Measurements from ENCODE around the gene IL19.
A peak's percentile ranks its signal among the peaks of the same experiment; 100 is the strongest.

IL19 gene

GRCh38 chr1:206854401-206855129 is 84.0 kb downstream of the IL19 start:
- Histone ChIP-seq H3K4me1 (ENCODE audit: insufficient read depth, low read length, severe bottlenecking) (no peaks in the 10 kb centered on the region), H3K27me3 (ENCODE audit: insufficient read depth, low read length) (no peaks in the 10 kb centered on the region; the same call in 1 of the 2 replicates), H3K79me2 (ENCODE audit: insufficient read depth, low read length) (no peaks in the 10 kb centered on the region), H3K9me3 (ENCODE audit: low read length) (no peaks in the 10 kb centered on the region), H3K36me3 (ENCODE audit: insufficient read depth, low read length) (no peaks in the 10 kb centered on the region), H3K27ac (ENCODE audit: low read depth, low read length, poor library complexity, severe bottlenecking) (no peak overlapping the region), H3K4me2 (ENCODE audit: low read length) (no peak overlapping the region), H2AFZ (ENCODE audit: low read length) (no peak overlapping the region), H3K9ac (ENCODE audit: low read length) (no peak overlapping the region), H4K20me1 (ENCODE audit: insufficient read depth, low read length) (no peaks in the 10 kb centered on the region), H3K4me3 (ENCODE audit: low read depth, low read length, poor library complexity, severe bottlenecking) (no peak overlapping the region), H3F3A (ENCODE audit: insufficient read depth, low read length) (no peaks in the 10 kb centered on the region), H3K9me2 (ENCODE audit: low read depth, low read length) (no peaks in the 10 kb centered on the region)
- no peak for TF ChIP-seq EZH2 (IDR thresholded peaks at IDR 0.05; ENCODE audit: borderline replicate concordance, low read length)
- TF ChIP-seq, protein P1, sequence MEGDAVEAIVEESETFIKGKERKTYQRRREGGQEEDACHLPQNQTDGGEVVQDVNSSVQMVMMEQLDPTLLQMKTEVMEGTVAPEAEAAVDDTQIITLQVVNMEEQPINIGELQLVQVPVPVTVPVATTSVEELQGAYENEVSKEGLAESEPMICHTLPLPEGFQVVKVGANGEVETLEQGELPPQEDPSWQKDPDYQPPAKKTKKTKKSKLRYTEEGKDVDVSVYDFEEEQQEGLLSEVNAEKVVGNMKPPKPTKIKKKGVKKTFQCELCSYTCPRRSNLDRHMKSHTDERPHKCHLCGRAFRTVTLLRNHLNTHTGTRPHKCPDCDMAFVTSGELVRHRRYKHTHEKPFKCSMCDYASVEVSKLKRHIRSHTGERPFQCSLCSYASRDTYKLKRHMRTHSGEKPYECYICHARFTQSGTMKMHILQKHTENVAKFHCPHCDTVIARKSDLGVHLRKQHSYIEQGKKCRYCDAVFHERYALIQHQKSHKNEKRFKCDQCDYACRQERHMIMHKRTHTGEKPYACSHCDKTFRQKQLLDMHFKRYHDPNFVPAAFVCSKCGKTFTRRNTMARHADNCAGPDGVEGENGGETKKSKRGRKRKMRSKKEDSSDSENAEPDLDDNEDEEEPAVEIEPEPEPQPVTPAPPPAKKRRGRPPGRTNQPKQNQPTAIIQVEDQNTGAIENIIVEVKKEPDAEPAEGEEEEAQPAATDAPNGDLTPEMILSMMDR (IDR thresholded peaks at IDR 0.05; ENCODE audit: low read length), result no peak

DNA sequence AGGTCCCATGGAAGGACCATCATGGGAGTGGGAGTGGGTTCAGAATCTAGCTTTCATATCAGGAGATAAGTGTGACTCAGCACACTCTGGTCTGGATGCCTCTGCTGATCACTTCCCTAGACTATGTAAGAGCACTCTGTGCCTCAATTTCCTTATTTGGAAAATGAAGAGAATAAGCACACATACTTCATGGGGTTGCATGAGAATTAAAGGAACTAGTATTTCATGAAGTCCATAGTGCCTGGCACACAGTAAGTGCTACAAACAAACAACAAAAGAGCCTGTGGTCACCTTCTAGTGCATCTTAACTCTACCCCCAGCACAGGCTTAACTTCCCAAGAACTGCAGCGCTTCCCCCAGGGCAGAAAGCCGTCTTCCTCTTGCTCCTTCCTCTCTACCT is 85.3 kb downstream of the IL19 start:
- TF ChIP-seq, protein P1 (IDR thresholded peaks at IDR 0.05; ENCODE audit: low read length), result no peak
- no peak for TF ChIP-seq EZH2 (IDR thresholded peaks at IDR 0.05; ENCODE audit: borderline replicate concordance, low read length)
- Histone ChIP-seq H4K20me1 (ENCODE audit: insufficient read depth, low read length) (no peaks in the 10 kb centered on the region), H3K27me3 (ENCODE audit: insufficient read depth, low read length) (no peaks in the 10 kb centered on the region; the same call in 1 of the 2 replicates), H3K79me2 (ENCODE audit: insufficient read depth, low read length) (no peaks in the 10 kb centered on the region), H3K9me2 (ENCODE audit: low read depth, low read length) (no peaks in the 10 kb centered on the region), H3K27ac (ENCODE audit: low read depth, low read length, poor library complexity, severe bottlenecking) (no peak overlapping the region), H3K4me1 (ENCODE audit: insufficient read depth, low read length, severe bottlenecking) (no peaks in the 10 kb centered on the region), H3K4me3 (ENCODE audit: low read depth, low read length, poor library complexity, severe bottlenecking) (no peak overlapping the region), H2AFZ (ENCODE audit: low read length) (no peak overlapping the region), H3K9me3 (ENCODE audit: low read length) (no peaks in the 10 kb centered on the region), H3K4me2 (ENCODE audit: low read length) (no peak overlapping the region), H3K9ac (ENCODE audit: low read length) (no peak overlapping the region), H3F3A (ENCODE audit: insufficient read depth, low read length) (no peaks in the 10 kb centered on the region), H3K36me3 (ENCODE audit: insufficient read depth, low read length) (no peaks in the 10 kb centered on the region)

DNA sequence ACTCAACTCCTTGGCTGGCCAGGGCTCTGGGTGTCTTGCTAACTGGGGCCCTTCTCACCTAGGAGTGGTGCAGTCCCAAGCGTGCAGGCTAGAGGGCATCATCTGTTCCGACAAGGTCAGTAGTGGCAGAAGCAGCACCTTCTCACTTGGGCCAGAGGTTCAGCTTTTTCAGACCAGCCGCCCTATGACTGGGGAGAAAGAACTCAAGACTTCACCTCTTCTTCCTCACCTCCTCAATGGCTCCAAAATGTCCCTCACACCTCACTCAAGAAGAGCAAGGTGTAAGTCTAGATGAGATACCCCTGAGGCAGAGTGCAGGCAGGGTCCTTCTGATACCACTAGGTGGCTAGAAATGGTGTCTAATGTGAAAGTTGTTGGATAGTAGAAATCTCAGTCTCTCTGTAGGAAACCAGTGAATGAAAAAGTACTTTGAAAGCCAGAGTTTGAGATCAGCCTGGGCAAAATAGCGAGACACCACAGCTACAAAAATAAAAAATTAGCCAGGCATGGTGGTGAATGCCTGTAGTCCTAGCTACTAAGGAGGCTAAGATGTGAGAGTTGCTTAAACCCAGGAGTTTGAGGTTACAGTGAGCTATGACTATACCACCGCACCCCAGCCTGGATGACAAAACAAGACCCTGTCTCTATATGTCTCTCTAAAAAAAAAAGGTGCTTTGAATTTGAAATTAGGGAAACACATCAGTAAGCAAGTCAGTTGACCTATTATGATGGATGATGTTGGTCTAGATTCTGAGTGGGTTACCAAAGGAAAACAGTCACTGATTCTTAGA is 86.3 kb downstream of the IL19 start:
- H3K79me2 ChIP-seq (ENCODE audit: insufficient read depth, low read length), result no peaks in the 10 kb centered on the region
- TF ChIP-seq, protein P1 (IDR thresholded peaks at IDR 0.05; ENCODE audit: low read length), result peak; percentile 82
- TF ChIP-seq EZH2 (IDR thresholded peaks at IDR 0.05; ENCODE audit: borderline replicate concordance, low read length), result no peak
- no peak overlapping the region for H3K4me2 ChIP-seq (ENCODE audit: low read length)
- no peaks in the 10 kb centered on the region for H4K20me1 ChIP-seq (ENCODE audit: insufficient read depth, low read length)
- H3K27me3 ChIP-seq (ENCODE audit: insufficient read depth, low read length), result no peaks in the 10 kb centered on the region; the same call in 1 of the 2 replicates
- H3K4me1 ChIP-seq (ENCODE audit: insufficient read depth, low read length, severe bottlenecking), result no peaks in the 10 kb centered on the region
- no peak overlapping the region for H3K9ac ChIP-seq (ENCODE audit: low read length)
- no peak overlapping the region for H3K4me3 ChIP-seq (ENCODE audit: low read depth, low read length, poor library complexity, severe bottlenecking)
- no peaks in the 10 kb centered on the region for H3K9me3 ChIP-seq (ENCODE audit: low read length)
- H3K9me2 ChIP-seq (ENCODE audit: low read depth, low read length), result no peaks in the 10 kb centered on the region
- no peak overlapping the region for H3K27ac ChIP-seq (ENCODE audit: low read depth, low read length, poor library complexity, severe bottlenecking)
- H3K36me3 ChIP-seq (ENCODE audit: insufficient read depth, low read length), result no peaks in the 10 kb centered on the region
- H3F3A ChIP-seq (ENCODE audit: insufficient read depth, low read length), result no peaks in the 10 kb centered on the region
- no peak overlapping the region for H2AFZ ChIP-seq (ENCODE audit: low read length)
